A673 (cell line): ENCODE data around the gene ADAM8. TPM values are rescaled to one million over a fixed set of nuclear protein-coding genes. Genes with fewer than 3 reads are reported as not detected.

Source experiments
- BruUV-seq: library from RNA; stranded (reverse); fragments of 400-500 nt; replicated peaks from 2 replicates; lab custom pipeline; 2021; lab: Mats Ljungman, UMichigan
- CTCF ChIA-PET: fragments of 300-600 bp; sonication (Branson Sonifier 250); formaldehyde crosslinking; loops from one replicate; lab custom pipeline; 2022; ENCODE audit warnings: antibody characterized with exemption; lab: Charles Lee
- POLR2A ChIA-PET: fragments of 300-600 bp; sonication (Branson Sonifier 250); formaldehyde crosslinking; loops from one replicate; lab custom pipeline; 2022; ENCODE audit warnings: antibody characterized with exemption; ENCODE audit not compliant: low non-redundant PET; lab: Charles Lee
- DNase-seq: peaks from one replicate; pipeline ENCODE4 v3.0.0-alpha.2; 2015; ENCODE audit warnings: low spot score
- H3K27ac ChIP-seq: fragments of 200-600 bp; sonication (generic); 2 replicates; pipeline ENCODE4 v1.5.1; 2016; ENCODE audit warnings: mixed run types, low read depth, mild to moderate bottlenecking, mixed read lengths, antibody characterized with exemption, low read length; ENCODE audit not compliant: poor library complexity, severe bottlenecking
- H3K27me3 ChIP-seq: fragments of 200-600 bp; sonication (generic); replicated peaks from 2 replicates; pipeline ENCODE4 v1.6.1; 2017; ENCODE audit warnings: mixed run types, low read depth, mild to moderate bottlenecking, mixed read lengths, antibody characterized with exemption, low read length; ENCODE audit not compliant: insufficient read depth, poor library complexity
- H3K36me3 ChIP-seq: fragments of 200-600 bp; sonication (generic); 2 replicates; pipeline ENCODE4 v1.6.1; 2016; ENCODE audit warnings: mixed run types, mild to moderate bottlenecking, mixed read lengths, antibody characterized with exemption, low read length; ENCODE audit not compliant: insufficient read depth, poor library complexity, severe bottlenecking
- H3K4me1 ChIP-seq: fragments of 200-600 bp; sonication (generic); 2 replicates; pipeline ENCODE4 v1.6.1; 2017; ENCODE audit warnings: mixed run types, mild to moderate bottlenecking, mixed read lengths, antibody characterized with exemption, low read length; ENCODE audit not compliant: insufficient read depth, poor library complexity, severe bottlenecking
- H3K4me3 ChIP-seq: fragments of 200-600 bp; sonication (generic); 2 replicates; pipeline ENCODE4 v1.5.1; 2016; ENCODE audit warnings: low read depth, mixed run types, mild to moderate bottlenecking, mixed read lengths, low read length; ENCODE audit not compliant: poor library complexity, severe bottlenecking
- H3K9me3 ChIP-seq: fragments of 200-600 bp; sonication (generic); 2 replicates; pipeline ENCODE4 v1.6.1; 2016; ENCODE audit warnings: mixed run types, low read depth, mild to moderate bottlenecking, mixed read lengths, antibody characterized with exemption, low read length; ENCODE audit not compliant: poor library complexity, severe bottlenecking
- EZH2 ChIP-seq: fragments of 200-600 bp; sonication (generic); IDR thresholded peaks from 2 replicates; pipeline ENCODE4 v1.6.1; 2017; ENCODE audit warnings: borderline replicate concordance, low read depth, mild to moderate bottlenecking, mixed read lengths, antibody characterized with exemption, low read length; ENCODE audit not compliant: poor library complexity, severe bottlenecking
- intact Hi-C: fragments of 100-400 bp; cut with micrococcal nuclease; formaldehyde crosslinking; loops from one replicate; pipeline ENCODE4 v1.10.0; 2022; ENCODE audit not compliant: unreplicated experiment
- total RNA-seq: library from RNA; stranded (reverse); gene quantifications from 2 replicates; pipeline ENCODE4 v1.2.3, GENCODE V29; 2021
- TF ChIP-seq, protein P1 (sequence below): fragments of 300-800, 200-600 bp; sonication (generic); conservative IDR thresholded peaks from 2 replicates; pipeline ENCODE4 v1.5.1; 2017; ENCODE audit warnings: low read depth, mild to moderate bottlenecking, antibody characterized with exemption, low read length, moderate library complexity, mixed read lengths

ADAM8 gene
- total RNA-seq, 1 experiment from 2014 or later, result 1.2 TPM

DNA sequence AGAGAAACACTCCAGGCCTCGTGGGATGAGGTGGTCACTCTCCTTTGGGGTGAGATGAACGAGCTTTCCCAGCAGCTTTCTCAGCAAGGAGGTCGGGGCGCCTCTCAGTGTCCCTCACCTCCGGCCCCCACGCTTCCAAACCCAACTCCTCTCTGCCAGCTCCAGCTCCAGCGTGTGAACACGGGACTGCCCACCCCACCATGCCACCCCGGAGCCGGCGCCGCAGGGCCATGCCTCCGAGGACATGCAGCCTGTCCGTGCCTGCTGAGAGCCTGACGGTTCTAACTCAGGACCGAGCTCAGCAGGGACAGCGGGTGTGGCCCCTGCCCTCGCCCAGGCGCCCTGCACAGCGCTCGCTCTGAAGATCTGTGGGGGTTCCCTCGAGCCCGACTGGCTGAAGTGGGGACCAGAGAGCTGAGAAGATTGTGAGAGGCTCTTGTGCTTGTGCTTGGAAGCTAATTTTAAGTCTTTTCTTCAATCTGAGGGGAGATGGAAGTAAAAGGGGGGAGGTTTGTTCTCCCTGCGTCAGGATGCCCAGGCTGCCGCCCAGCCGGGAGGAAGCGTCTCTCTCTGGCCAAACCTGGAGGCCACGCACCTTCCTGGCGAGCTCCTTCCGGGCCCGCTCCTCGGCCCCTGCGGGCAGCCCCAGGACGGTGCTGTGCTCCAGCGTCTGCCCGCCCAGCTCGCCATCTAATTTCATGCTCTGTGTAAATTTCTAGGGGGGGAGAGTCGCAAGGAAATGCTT lies 5.1 kb upstream of the ADAM8 start:
- H3K4me1 ChIP-seq, result no peaks in the 10 kb centered on the region
- intact Hi-C loops, result no loop called here
- TF ChIP-seq EZH2, result no peak
- TF ChIP-seq, protein P1, sequence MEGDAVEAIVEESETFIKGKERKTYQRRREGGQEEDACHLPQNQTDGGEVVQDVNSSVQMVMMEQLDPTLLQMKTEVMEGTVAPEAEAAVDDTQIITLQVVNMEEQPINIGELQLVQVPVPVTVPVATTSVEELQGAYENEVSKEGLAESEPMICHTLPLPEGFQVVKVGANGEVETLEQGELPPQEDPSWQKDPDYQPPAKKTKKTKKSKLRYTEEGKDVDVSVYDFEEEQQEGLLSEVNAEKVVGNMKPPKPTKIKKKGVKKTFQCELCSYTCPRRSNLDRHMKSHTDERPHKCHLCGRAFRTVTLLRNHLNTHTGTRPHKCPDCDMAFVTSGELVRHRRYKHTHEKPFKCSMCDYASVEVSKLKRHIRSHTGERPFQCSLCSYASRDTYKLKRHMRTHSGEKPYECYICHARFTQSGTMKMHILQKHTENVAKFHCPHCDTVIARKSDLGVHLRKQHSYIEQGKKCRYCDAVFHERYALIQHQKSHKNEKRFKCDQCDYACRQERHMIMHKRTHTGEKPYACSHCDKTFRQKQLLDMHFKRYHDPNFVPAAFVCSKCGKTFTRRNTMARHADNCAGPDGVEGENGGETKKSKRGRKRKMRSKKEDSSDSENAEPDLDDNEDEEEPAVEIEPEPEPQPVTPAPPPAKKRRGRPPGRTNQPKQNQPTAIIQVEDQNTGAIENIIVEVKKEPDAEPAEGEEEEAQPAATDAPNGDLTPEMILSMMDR, result no peak
- DNase-seq, result no peak
- POLR2A ChIA-PET, result no interaction called here
- no TSS peak for BruUV-seq
- H3K27me3 ChIP-seq, result no peaks in the 10 kb centered on the region
- H3K4me3 ChIP-seq, result no peak overlapping the region
- no peaks in the 10 kb centered on the region for H3K9me3 ChIP-seq
- CTCF ChIA-PET, result no interaction called here
- H3K36me3 ChIP-seq, result peaks cover 33% of the 10 kb centered on the region
- no peak overlapping the region for H3K27ac ChIP-seq

GRCh38 chr10:133281084-133281483 lies 4.4 kb upstream of the ADAM8 start:
- Histone ChIP-seq H3K9me3 (no peaks in the 10 kb centered on the region), H3K4me1 (no peaks in the 10 kb centered on the region), H3K36me3 (peaks cover 33% of the 10 kb centered on the region), H3K27ac (no peak overlapping the region), H3K4me3 (no peak overlapping the region), H3K27me3 (peaks cover 6% of the 10 kb centered on the region)
- no peak for TF ChIP-seq EZH2
- TF ChIP-seq, protein P1, result no peak
- ChIA-PET POLR2A (no interaction called here), CTCF (no interaction called here)
- intact Hi-C loops, result no loop called here
- DNase-seq, result no peak
- no TSS peak for BruUV-seq

GRCh38 chr10:133280391-133281059 lies 3.9 kb upstream of the ADAM8 start:
- peaks cover 11% of the 10 kb centered on the region for H3K27me3 ChIP-seq
- TF ChIP-seq, protein P1, result no peak
- no peak for TF ChIP-seq EZH2
- CTCF ChIA-PET, result no interaction called here
- intact Hi-C loops, result no loop called here
- DNase-seq, result no peak
- H3K4me1 ChIP-seq, result no peaks in the 10 kb centered on the region
- H3K9me3 ChIP-seq, result no peaks in the 10 kb centered on the region
- H3K36me3 ChIP-seq, result peaks cover 33% of the 10 kb centered on the region
- POLR2A ChIA-PET, result no interaction called here
- H3K4me3 ChIP-seq, result no peak overlapping the region
- BruUV-seq, result no TSS peak
- no peak overlapping the region for H3K27ac ChIP-seq
